Mesenchymal stem cell (in vitro differentiated cells and primary cell): ENCODE measurements around the gene IL1RAP.
A peak's percentile ranks its signal among the peaks of the same experiment; 100 is the strongest.

Source experiments
- DNase-seq: peaks from one replicate; pipeline ENCODE4 v3.0.0-alpha.2; 2013
- H2AFZ ChIP-seq: one replicate; pipeline ENCODE4 v1.6.1; 2013; ENCODE audit warnings: low read depth, mild to moderate bottlenecking, control low read depth, inconsistent platforms, low read length, moderate library complexity
- H2AK5ac ChIP-seq: 2 replicates; pipeline ENCODE4 v1.6.1; 2013; ENCODE audit warnings: low read length, moderate library complexity, mild to moderate bottlenecking, inconsistent platforms; ENCODE audit not compliant: severe bottlenecking
- H2BK120ac ChIP-seq: one replicate; pipeline ENCODE4 v1.6.1; 2013; ENCODE audit warnings: low read depth, mild to moderate bottlenecking, inconsistent platforms, low read length, moderate library complexity
- H2BK12ac ChIP-seq, 2 experiments: one replicate each; pipeline ENCODE4 v1.6.1; 2013; ENCODE audit warnings: inconsistent platforms in 2 of 2, low read length in 2 of 2, mild to moderate bottlenecking in 2 of 2, moderate library complexity in 2 of 2, control low read depth in 1 of 2
- H2BK15ac ChIP-seq: one replicate; pipeline ENCODE4 v1.6.1; 2013; ENCODE audit warnings: mild to moderate bottlenecking, low read depth, inconsistent platforms; ENCODE audit not compliant: poor library complexity, severe bottlenecking
- H2BK5ac ChIP-seq: 2 replicates; pipeline ENCODE4 v1.6.1; 2013; ENCODE audit warnings: low read depth, mild to moderate bottlenecking, low read length, control low read depth, inconsistent platforms; ENCODE audit not compliant: poor library complexity, severe bottlenecking
- H3K14ac ChIP-seq, 2 experiments: one replicate each; pipeline ENCODE4 v1.6.1; 2013; ENCODE audit warnings: inconsistent platforms in 2 of 2, low read length in 2 of 2, control low read depth in 1 of 2, mild to moderate bottlenecking in 1 of 2, moderate library complexity in 1 of 2
- H3K18ac ChIP-seq, 2 experiments: one replicate each; pipeline ENCODE4 v1.6.1; 2013; ENCODE audit warnings: inconsistent platforms in 2 of 2, low read length in 2 of 2, control low read depth in 1 of 2, low read depth in 1 of 2, mild to moderate bottlenecking in 1 of 2
- H3K23ac ChIP-seq, 2 experiments: one replicate each; pipeline ENCODE4 v1.6.1; 2013; ENCODE audit warnings: inconsistent platforms in 2 of 2, low read length in 2 of 2, mild to moderate bottlenecking in 2 of 2, moderate library complexity in 2 of 2, control low read depth in 1 of 2
- H3K27ac ChIP-seq: 2 replicates; pipeline ENCODE4 v1.5.1; 2013; ENCODE audit warnings: mild to moderate bottlenecking, moderate library complexity, low read length, control low read depth, inconsistent platforms; ENCODE audit not compliant: poor library complexity, severe bottlenecking
- H3K27me3 ChIP-seq, 2 experiments: 2 replicates each; pipeline versions ENCODE4 v1.6.1 to v1.7.0; 2013; ENCODE audit warnings: low read length in 2 of 2, mild to moderate bottlenecking in 2 of 2, moderate library complexity in 2 of 2, control low read depth in 1 of 2, inconsistent platforms in 1 of 2; ENCODE audit not compliant: control insufficient read depth in 1 of 2, insufficient read depth in 1 of 2
- H3K36me3 ChIP-seq, 2 experiments: 2 replicates each; pipeline versions ENCODE4 v1.6.1 to v1.7.0; 2013; ENCODE audit warnings: low read length in 2 of 2, control low read depth in 1 of 2, inconsistent platforms in 1 of 2, low read depth in 1 of 2, mild to moderate bottlenecking in 1 of 2; ENCODE audit not compliant: insufficient read depth in 2 of 2, control insufficient read depth in 1 of 2
- H3K4ac ChIP-seq, 2 experiments: one replicate each; pipeline ENCODE4 v1.6.1; 2013; ENCODE audit warnings: inconsistent platforms in 2 of 2, low read length in 2 of 2, mild to moderate bottlenecking in 2 of 2, moderate library complexity in 2 of 2, control low read depth in 1 of 2, low read depth in 1 of 2
- H3K4me1 ChIP-seq: 2 replicates; pipeline ENCODE4 v1.6.1; 2013; ENCODE audit warnings: low read depth, low read length, control low read depth; ENCODE audit not compliant: control insufficient read depth, insufficient read depth
- H3K4me2 ChIP-seq: 2 replicates; pipeline ENCODE4 v1.6.1; 2013; ENCODE audit warnings: low read length, mild to moderate bottlenecking, inconsistent platforms; ENCODE audit not compliant: poor library complexity, severe bottlenecking
- H3K4me3 ChIP-seq, 2 experiments: 2 replicates each; pipeline versions ENCODE4 v1.5.1 to v1.7.0; 2013; ENCODE audit warnings: low read length in 2 of 2, mild to moderate bottlenecking in 2 of 2, control low read depth in 1 of 2, low read depth in 1 of 2; ENCODE audit not compliant: insufficient read depth in 1 of 2
- H3K79me1 ChIP-seq: replicated peaks from 2 replicates; pipeline ENCODE4 v1.6.1; 2013; ENCODE audit warnings: mild to moderate bottlenecking, control low read depth, low read length, inconsistent platforms; ENCODE audit not compliant: poor library complexity, severe bottlenecking
- H3K9ac ChIP-seq: 2 replicates; pipeline ENCODE4 v1.7.0; 2013; ENCODE audit warnings: mild to moderate bottlenecking, low read length, moderate library complexity
- H3K9me3 ChIP-seq: 2 replicates; pipeline ENCODE4 v1.7.0; 2013; ENCODE audit warnings: mild to moderate bottlenecking, low read length; ENCODE audit not compliant: control insufficient read depth
- H4K8ac ChIP-seq: one replicate; pipeline ENCODE4 v1.6.1; 2013; ENCODE audit warnings: inconsistent platforms, mild to moderate bottlenecking, low read length, moderate library complexity
- H4K91ac ChIP-seq: one replicate; pipeline ENCODE4 v1.6.1; 2013; ENCODE audit warnings: mild to moderate bottlenecking, low read length, inconsistent platforms
- WGBS: methylation state at CpG from one replicate; pipeline ENCODE4 v1.1.7; 2013; ENCODE audit warnings: mixed read lengths; 5-methylcytosine and 5-hydroxymethylcytosine counted together

Gene IL1RAP

DNA sequence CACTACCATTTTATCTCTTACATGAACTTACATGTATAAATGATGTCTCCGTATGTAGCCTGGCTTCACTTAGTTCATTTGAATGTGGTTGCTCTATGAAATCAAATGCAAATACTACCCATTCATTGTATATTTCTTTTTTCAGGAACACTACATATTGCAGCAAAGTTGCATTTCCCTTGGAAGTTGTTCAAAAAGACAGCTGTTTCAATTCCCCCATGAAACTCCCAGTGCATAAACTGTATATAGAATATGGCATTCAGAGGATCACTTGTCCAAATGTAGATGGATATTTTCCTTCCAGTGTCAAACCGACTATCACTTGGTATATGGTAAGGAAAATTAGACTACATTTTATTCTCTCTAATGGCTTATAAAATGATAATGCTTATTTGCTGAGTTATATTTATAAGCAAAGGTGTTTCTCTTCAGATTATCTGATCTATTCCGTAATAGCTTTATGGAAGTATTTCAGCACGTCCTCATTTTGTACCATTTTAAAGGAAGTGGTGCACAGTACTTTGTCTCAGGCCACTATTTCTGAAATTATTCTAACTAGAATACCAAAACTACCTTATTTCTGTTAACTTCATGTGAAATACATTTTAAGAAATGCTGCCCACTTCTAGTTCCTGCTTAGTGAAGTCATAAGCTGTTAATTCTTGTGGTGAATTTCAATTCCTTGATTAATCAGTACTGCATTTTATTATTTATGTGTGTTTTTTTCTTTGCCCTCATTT, 95.1 kb downstream of the IL1RAP start:
- Histone ChIP-seq H4K91ac (no peak overlapping the region), H3K23ac (no peak overlapping the region), H3K4me2 (no peak overlapping the region), H2BK12ac (no peak overlapping the region), H3K14ac (no peak overlapping the region), H2BK15ac (no peak overlapping the region), H3K9ac (no peak overlapping the region), H3K4me1 (no peaks in the 10 kb centered on the region), H2AK5ac (no peak overlapping the region), H2BK5ac (no peak overlapping the region), H3K79me1 (no peaks in the 10 kb centered on the region), H3K4ac (no peak overlapping the region), H2AFZ (no peak overlapping the region), H2BK120ac (no peak overlapping the region), H4K8ac (no peak overlapping the region), H3K18ac (no peak overlapping the region), H3K27me3 (no peaks in the 10 kb centered on the region), H3K27ac (no peak overlapping the region), H3K36me3 (peaks cover 0 to 20% of the 10 kb centered on the region in 2 experiments), H3K9me3 (no peaks in the 10 kb centered on the region), H3K4me3 (no peak overlapping the region)
- WGBS: 100% methylated on average over 3 of the region's 4 CpGs
- DNase-seq: no peak

DNA sequence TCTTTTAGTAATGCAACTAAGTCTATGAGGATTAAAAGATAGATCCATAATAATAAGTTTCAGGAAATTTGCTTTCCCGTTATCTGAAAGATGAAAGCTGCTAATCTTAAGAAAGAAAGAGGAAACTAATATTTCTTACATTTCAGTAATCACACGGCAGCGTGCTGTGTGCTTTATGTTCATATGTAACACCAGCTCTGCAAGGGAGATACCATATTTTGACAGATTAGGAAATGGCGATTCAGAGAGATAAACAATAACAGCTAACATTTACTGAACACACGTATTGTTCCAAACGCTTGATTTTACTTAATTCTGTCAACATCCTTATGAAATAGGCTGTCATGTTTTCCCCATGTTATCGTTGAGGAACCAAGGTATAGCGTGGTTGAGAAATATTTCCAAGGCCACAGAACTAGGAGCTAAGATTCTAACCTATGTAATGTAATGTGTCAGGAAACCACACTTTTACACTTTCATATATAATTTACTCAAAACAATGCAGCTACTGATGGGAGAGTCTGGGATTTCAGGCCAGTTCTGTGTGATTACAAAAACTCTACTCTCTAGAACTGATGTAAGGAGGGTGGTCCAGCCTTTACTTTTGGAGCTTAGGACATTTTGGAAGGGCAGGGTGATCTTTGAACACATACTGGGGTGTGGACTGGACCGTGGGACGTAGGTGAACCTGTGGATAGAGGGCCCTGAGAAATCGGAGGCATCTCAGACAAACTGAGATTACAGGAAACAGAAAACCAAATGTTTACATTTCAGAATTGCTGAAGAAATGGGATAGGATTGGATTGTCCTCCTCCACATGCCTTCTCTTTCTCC, 100.6 kb downstream of the IL1RAP start:
- Histone ChIP-seq H3K4me3 (no peak overlapping the region), H3K14ac (no peak overlapping the region), H3K9me3 (no peaks in the 10 kb centered on the region), H3K9ac (no peak overlapping the region), H3K4ac (no peak overlapping the region), H3K4me2 (no peak overlapping the region), H2BK5ac (no peak overlapping the region), H2BK12ac (no peak overlapping the region), H3K4me1 (no peaks in the 10 kb centered on the region), H2AK5ac (no peak overlapping the region), H2BK15ac (no peak overlapping the region), H4K8ac (no peak overlapping the region), H3K36me3 (no peaks in the 10 kb centered on the region), H2BK120ac (no peak overlapping the region), H3K18ac (peak overlapping the region in 1 of 2 experiments; percentile 24), H2AFZ (no peak overlapping the region), H4K91ac (no peak overlapping the region), H3K27me3 (no peaks in the 10 kb centered on the region), H3K27ac (no peak overlapping the region), H3K23ac (no peak overlapping the region), H3K79me1 (no peaks in the 10 kb centered on the region)
- peak; percentile 37 for DNase-seq
- WGBS: 60% methylated on average over 8 of the region's 11 CpGs

DNA sequence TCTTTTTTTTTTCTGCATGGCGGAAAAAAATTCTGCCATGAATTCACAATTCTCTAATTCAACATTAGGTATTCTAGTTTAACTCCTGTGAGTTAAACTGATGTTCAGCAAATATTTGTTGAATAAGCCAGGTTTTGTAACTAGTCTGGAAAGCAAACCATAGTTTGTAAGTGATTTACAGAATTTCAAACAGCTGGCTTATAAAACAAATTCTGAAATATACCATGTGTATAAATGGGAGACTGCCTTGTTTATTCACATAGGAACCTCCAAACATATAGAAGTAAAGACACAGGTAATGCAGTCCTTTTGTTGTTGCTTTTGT, 101.1 kb downstream of the IL1RAP start:
- Histone ChIP-seq H4K91ac (no peak overlapping the region), H3K36me3 (no peaks in the 10 kb centered on the region), H2AFZ (no peak overlapping the region), H3K27me3 (no peaks in the 10 kb centered on the region), H3K4me2 (no peak overlapping the region), H3K14ac (no peak overlapping the region), H3K4me1 (no peaks in the 10 kb centered on the region), H2BK15ac (no peak overlapping the region), H3K4ac (no peak overlapping the region), H3K9me3 (no peaks in the 10 kb centered on the region), H3K27ac (no peak overlapping the region), H2BK5ac (no peak overlapping the region), H2BK120ac (no peak overlapping the region), H2BK12ac (no peak overlapping the region), H4K8ac (no peak overlapping the region), H3K18ac (no peak overlapping the region), H3K23ac (no peak overlapping the region), H3K79me1 (no peaks in the 10 kb centered on the region), H3K4me3 (no peak overlapping the region), H3K9ac (no peak overlapping the region), H2AK5ac (no peak overlapping the region)
- WGBS: no CpG with 5 or more reads among the region's 1 CpG
- no peak for DNase-seq

DNA sequence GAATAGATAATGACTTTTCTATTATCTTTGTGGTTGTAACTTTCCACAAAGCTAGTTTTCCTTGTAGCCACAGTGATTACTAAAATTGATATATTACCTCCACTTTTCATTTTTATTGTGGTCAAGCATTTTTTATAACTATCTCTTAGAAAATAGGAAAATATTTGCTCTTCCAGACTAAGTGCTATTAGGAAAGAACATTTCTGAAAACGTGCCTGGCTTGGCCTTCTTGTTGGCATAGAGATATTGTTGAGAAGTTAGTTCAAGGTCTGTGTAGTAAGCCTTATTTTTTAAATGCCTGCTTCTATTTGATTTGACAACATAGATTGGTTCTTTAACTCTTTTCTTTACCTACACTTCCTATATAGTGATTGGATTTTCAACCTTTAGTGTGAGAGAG, 101.7 kb downstream of the IL1RAP start:
- DNase-seq: no peak
- no peak overlapping the region for H3K14ac ChIP-seq

More for the DNA sequence above, 101.7 kb downstream of the IL1RAP start:
- Histone ChIP-seq H3K4me2 (no peak overlapping the region), H2BK120ac (no peak overlapping the region), H2BK15ac (no peak overlapping the region), H4K91ac (no peak overlapping the region), H2BK12ac (no peak overlapping the region), H2AK5ac (no peak overlapping the region), H3K4ac (no peak overlapping the region), H3K36me3 (no peaks in the 10 kb centered on the region), H3K9ac (no peak overlapping the region), H3K27ac (no peak overlapping the region), H3K79me1 (no peaks in the 10 kb centered on the region), H3K18ac (no peak overlapping the region), H3K23ac (no peak overlapping the region), H3K4me1 (no peaks in the 10 kb centered on the region), H3K4me3 (no peak overlapping the region), H4K8ac (no peak overlapping the region), H3K27me3 (no peaks in the 10 kb centered on the region), H2BK5ac (no peak overlapping the region), H2AFZ (no peak overlapping the region), H3K9me3 (no peaks in the 10 kb centered on the region)
- WGBS: no CpG with 5 or more reads among the region's 1 CpG
